Activated naive CD8-positive, alpha-beta T cell treated with anti-CD3 and anti-CD28 coated beads, Interleukin-2, amount 50 U/mL, for 16 hours (primary cell): Measurements from ENCODE around the gene MED22.
"Not testable (repeated sequence)": the region's sequence is repeated elsewhere in the genome, so short reads cannot be mapped to it uniquely, and the experiment has no call there.

Source experiments
- DNase-seq: peaks from one replicate; pipeline ENCODE4 v3.0.0-alpha.2; 2020; ENCODE audit warnings: low read depth, low spot score

Gene MED22

DNA sequence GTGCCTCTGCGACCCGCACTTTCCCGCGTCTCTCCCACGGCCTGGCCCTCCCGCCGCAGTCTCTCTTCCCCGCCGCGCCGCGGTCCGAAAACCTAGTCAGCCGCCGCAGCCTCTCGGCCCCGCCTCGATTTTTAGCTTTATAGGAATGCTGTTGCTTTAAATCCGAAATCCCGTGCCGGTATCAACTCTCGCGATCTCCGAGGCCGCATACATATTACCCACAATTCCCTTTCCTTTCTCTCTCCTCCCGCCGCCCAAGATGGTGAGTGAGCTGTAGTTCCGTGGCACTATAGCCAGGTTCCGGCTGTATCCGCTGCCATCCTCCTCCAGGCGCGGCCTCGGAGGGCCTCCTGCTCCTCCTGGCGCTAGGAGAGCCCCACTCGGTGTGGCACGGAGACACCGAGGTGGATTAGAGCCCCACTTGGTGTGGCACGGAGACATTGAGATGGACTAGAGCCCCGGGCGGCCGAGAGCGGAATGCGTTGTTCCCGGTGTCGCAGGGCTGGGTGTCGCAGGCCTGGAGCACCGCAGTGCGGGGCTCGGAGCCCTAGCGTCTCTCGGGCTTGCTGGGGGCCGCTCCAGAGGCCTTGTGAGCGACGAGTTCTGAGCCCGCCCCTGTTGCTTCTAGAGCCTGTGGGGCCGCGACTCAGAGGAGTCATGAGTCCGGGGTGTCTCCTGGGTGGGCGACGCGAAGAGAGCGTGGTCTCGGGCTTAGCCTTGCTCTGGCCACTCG is at the start of gene MED22, which contains the start of gene RPL7A:
TSS of gene MED22 (minus strand) at position 147 of the 733 bp plus-strand sequence. CDS start 1,469 bp downstream, outside the sequence.
TSS of gene RPL7A (plus strand) at position 234 of the 733 bp plus-strand sequence. CDS start at position 260, 26 bp downstream.
- peak; percentile 83 for DNase-seq

GRCh38 chr9:133397370-133397769 is 49.4 kb upstream of the MED22 start:
- no peak for DNase-seq

DNA sequence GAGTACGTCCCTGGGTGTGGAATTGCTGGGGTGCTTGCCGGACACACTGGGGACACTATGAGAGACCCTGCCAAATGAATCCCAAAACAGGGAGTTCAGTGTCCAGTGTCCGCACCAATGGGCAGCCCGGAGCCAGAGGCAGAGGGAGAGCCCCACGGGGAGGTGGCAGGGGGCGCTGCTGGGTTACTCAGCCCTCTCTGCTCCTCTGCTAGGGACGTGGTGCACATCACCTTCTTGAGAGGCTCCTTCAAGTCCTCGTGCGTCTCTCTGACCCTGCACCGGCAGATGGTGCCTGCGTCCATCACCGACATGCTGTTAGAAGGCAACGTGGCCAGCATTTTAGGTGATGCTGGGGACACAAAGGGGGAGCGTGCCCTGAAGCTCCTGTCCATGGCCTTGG is 49.0 kb upstream of the MED22 start:
- DNase-seq = no peak

GRCh38 chr9:133394687-133395271 is 46.8 kb upstream of the MED22 start:
- no peak for DNase-seq

DNA sequence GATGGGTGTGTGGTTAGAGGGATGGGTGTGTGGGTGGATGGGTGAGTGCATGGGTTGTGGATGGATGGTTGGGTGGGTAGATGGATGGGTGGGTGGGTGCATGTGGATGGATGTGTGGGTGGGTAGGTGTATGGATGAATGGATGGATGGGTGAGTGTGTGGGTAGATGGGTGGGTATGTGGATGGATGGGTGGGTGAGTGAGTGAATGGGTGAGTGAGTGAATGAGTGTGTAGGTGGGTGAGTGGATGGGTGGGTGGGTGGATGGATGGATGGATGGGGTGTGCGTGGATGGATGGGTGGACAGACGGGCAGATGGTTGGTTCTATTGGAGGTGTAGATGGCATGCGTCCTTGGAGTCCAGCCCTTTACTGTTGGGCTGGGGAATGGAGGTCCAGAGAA is 45.5 kb upstream of the MED22 start:
- no peak for DNase-seq

- not testable (repeated sequence) for DNase-seq
Measured at GRCh38 chr9:133392308-133392707, 44.4 kb upstream of the MED22 start.

GRCh38 chr9:133391449-133391848 is 43.5 kb upstream of the MED22 start:
- not testable (repeated sequence) for DNase-seq

- DNase-seq = no peak
Measured at GRCh38 chr9:133390713-133391112, 42.8 kb upstream of the MED22 start.

- DNase-seq = no peak
Measured at GRCh38 chr9:133389562-133389961, 41.6 kb upstream of the MED22 start.

DNA sequence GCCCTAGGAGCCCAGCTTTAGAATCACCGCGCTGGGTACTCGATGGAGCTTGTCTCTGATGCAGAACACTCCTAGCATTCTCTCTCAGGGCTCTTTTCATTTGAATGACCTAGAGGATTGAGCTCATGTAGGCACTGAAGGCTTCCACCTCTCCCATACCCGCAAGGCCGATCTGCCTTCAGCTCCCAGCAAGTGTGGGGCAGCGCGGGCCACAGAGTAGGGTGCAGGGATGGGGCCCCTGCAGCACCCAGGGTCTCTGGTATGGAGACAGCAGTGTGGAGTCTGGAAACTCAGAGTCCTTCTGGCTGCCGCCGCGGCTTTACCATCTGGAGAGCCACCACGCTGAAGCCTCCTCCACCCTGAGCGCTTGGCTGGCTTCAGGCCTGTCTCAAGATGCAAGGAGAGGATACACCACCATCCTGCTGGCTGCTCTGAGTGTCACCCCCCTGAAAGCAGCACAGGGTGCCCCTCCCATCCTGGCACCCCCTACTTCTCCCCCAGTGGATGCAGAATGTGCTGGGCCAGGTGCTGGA is 41.2 kb upstream of the MED22 start:
- DNase-seq = no peak

DNA sequence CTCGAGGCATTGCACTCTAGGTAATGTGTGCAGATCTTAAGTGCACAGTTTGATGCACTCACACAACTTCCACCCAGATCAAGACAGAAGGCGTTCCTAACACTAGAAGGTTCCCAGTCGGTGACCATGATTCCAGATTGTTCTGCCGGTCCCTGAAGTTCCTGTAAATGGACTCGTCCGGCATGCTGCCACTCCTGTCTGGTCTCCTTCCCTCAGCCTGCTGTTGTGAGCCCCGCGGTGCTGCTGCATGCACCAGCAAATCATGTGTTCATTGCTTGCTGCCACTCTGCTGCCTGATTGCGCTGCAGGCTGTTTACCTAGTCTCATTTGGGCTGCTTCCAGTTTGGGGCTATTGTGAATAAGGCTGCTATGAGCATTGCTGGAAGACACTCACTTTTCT is 39.7 kb upstream of the MED22 start:
- no peak for DNase-seq

DNA sequence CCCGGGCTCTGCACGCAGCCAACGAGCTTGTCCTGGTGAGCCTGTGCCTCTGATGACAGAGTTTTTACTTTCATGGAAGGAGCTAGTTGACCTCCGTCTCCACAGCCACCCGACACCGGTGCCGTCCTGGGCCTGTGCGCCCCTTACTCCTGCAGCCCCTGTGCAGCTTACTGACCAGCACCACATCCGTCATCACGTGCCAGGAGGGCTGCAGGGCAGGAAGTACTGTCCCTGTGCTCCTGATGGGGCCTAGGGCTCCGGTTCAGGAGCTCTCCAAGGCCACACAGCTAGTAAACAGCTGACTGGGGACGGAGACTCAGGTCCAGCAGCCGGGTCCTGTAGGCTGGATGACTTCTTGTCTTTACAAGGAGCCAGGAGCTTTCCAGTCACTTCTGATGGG is 38.4 kb upstream of the MED22 start:
- DNase-seq = no peak

- no peak for DNase-seq
Measured at GRCh38 chr9:133385452-133385851, 37.5 kb upstream of the MED22 start.

GRCh38 chr9:133384736-133385321 is 36.9 kb upstream of the MED22 start:
- no peak for DNase-seq

GRCh38 chr9:133383438-133383837 is 35.5 kb upstream of the MED22 start:
- DNase-seq = no peak

DNA sequence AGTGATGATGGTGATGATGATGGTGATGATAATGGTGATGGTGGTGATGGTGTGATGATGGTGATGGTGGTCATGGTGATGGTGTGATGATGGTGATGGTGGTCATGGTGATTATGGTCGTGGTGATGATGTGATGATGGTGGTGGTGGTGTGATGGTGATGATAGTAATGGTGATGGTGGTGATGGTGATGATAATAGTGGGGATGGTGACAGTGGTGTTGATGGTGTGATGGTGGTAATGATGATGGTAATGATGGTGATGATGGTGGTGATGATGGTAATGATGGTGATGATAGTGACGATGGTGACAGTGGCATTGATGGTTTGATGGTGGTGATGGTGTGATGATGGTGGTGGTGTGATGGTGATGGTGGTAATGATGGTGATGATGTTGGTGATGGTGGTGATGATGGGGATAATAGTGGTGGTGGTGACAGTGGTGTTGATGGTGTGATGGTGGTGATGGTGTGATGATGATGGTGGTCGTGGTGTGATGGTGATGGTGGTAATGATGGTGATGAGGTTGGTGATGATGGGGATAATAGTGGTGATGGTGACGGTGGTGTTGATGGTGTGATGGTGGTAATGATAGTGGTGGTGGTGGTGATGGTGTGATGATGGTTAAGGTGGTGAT is 34.7 kb upstream of the MED22 start:
- DNase-seq = no peak

DNA sequence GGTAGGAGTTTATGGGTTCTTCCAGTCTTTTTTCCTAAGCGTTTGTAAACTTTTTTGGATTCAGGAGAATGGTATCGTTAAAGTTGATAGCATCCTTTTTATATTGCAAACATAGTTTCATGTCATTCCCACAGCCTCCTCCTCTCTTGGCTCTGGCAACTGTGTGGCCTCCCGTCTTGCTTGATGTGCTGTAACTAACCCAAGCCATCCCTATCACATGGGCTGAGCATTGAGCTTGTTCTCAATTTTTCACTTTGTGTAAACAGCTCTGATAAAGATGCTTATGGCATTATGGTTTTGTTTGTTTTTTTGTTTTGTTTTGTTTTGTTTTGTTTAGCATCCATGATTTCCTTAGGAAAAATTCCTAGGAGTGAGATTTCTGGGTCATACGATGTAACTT is 32.8 kb upstream of the MED22 start:
- DNase-seq = no peak

- no peak for DNase-seq
Measured at GRCh38 chr9:133379153-133380086, 31.5 kb upstream of the MED22 start.

DNA sequence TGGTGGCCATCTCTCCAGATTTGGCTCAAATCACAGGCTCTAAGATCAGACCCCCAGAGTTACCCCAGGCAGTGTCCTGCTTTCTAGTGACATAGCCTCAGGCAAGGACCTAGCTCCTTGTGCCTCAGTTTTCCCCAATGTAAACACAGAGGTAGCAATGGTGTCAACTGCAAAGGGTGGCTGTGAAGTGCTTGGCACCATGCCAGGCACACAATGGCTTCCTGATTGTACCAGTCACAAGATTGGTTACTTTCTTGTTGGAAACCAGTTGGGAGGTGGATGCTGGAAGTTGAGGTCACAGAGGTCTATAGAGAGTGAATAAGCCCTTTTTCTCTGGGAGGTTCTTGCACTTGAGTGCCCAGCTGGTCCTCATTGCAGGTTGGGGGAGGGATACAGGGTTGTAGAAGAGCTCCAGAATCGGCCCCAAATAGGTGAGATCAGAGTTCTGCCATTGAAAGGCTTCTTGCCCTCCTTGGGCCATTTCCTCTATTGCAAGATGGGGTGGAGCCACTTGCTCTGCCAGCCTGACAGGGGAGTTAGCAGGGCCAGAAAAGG is 30.6 kb upstream of the MED22 start:
- DNase-seq = no peak

GRCh38 chr9:133377721-133378216 is 29.8 kb upstream of the MED22 start:
- no peak for DNase-seq

- DNase-seq = not testable (repeated sequence)
Measured at GRCh38 chr9:133377280-133377679, 29.3 kb upstream of the MED22 start.
